Activated naive CD4-positive, alpha-beta T cell treated with anti-CD3 and anti-CD28 coated beads for 36 hours (primary cell): ENCODE measurements around the gene ASAP3. TPM values are rescaled to one million over a fixed set of nuclear protein-coding genes. Genes with fewer than 3 reads are reported as not detected.

Experiments
- CTCF ChIA-PET: fragments of 350-600 bp; sonication (Branson Sonifier 250); formaldehyde crosslinking; loops from one replicate; lab custom pipeline; 2021; ENCODE audit warnings: antibody characterized with exemption; lab: Charles Lee
- DNase-seq: peaks from one replicate; pipeline ENCODE4 v3.0.0-alpha.2; 2020
- H3K27ac Mint-ChIP-seq: one replicate; pipeline ENCODE4 v1.8.0; 2021; ENCODE audit warnings: mild to moderate bottlenecking, mixed read lengths
- H3K27me3 Mint-ChIP-seq: one replicate; pipeline ENCODE4 v1.8.0; 2021; ENCODE audit warnings: low read depth, mixed read lengths
- H3K36me3 Mint-ChIP-seq: one replicate; pipeline ENCODE4 v1.8.0; 2021; ENCODE audit warnings: low read depth, mixed read lengths
- H3K4me1 Mint-ChIP-seq: one replicate; pipeline ENCODE4 v1.8.0; 2021; ENCODE audit warnings: low read depth, mixed read lengths
- H3K4me3 Mint-ChIP-seq: one replicate; pipeline ENCODE4 v1.8.0; 2021; ENCODE audit warnings: mild to moderate bottlenecking, moderate library complexity, mixed read lengths
- H3K9me3 Mint-ChIP-seq: one replicate; pipeline ENCODE4 v1.8.0; 2021; ENCODE audit warnings: mixed read lengths
- intact Hi-C: fragments of 100-400 bp; cut with micrococcal nuclease; formaldehyde crosslinking; loops from one replicate; pipeline ENCODE4 v1.15.1; 2023
- total RNA-seq, 2 experiments: library from RNA; stranded (reverse); gene quantifications; one replicate each; pipeline ENCODE4 v1.2.3, GENCODE V29; 2021

Gene ASAP3
- total RNA-seq, 2 experiments from 2014 or later, result 0.76 to 1.3 TPM

DNA sequence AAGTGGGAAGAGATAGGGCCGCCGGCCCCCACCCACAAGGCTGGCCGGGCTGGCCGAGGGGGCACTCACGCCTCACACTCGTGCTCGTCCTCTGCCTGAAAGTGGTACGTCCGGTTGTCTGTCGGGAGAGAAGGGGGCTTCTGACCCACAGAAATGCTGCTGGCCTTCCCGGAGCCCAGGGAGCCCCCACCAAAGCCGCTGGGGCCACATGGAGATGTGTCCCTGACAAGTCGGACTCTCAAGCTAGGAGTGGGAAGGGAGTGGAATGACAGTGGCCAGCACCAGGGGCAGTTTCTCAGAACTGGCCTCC, 46.7 kb downstream of the ASAP3 start:
- no peaks in the 10 kb centered on the region for H3K4me1 Mint-ChIP-seq
- intact Hi-C loops, result no loop called here
- H3K9me3 Mint-ChIP-seq, result no peaks in the 10 kb centered on the region
- H3K27ac Mint-ChIP-seq, result no peak overlapping the region
- DNase-seq, result no peak
- no peaks in the 10 kb centered on the region for H3K36me3 Mint-ChIP-seq
- CTCF ChIA-PET, result no interaction called here
- no peaks in the 10 kb centered on the region for H3K27me3 Mint-ChIP-seq
- H3K4me3 Mint-ChIP-seq, result no peak overlapping the region

DNA sequence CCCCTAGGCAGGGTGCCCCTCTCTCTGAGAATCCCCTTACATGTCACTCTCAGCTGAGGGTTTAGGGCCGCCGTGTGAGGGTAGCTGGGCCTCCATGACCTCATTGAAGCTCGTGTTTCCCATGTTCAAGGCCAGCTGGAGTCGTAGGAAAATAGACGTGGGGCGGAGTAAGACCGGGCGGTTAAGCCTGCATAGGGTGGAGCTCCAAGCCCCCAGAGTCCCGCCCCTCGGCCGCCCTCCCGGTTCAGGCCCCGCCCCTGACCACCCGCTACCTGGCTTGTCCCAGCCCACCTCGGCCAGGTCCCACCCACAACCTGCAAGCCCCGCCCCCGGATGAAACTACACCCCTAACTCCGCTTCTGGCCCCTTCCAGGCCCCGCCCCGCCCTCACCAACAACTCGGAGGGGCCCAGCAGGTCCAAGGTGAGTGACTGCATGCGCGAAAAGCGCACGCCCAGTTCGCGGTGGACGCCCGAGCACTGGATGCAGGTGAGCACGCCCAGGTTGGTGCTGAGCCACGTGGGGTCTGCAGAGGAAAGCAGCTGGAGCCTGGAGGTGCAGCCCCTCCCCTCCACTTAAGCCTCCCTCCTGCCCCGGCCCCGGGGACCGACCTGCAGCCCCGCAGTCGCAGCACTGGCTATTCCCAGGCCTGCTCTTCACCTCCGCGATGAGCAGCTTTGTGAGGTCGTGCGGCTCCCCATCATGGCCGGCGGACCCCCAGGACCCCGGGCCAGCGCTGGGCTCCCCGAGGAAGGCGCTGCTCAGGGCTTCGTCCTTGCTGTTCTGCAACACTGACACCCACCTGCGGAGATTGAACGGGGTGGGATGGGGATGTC, 47.2 kb downstream of the ASAP3 start:
- Mint-ChIP-seq H3K4me3 (no peak overlapping the region), H3K36me3 (no peaks in the 10 kb centered on the region), H3K9me3 (no peaks in the 10 kb centered on the region), H3K27ac (no peak overlapping the region), H3K27me3 (no peaks in the 10 kb centered on the region), H3K4me1 (no peaks in the 10 kb centered on the region)
- peak; percentile 18 for DNase-seq
- CTCF ChIA-PET, result interaction anchor here (0.7 kb wide), 1 partner anchor 61 kb away, joined by 4 read pairs; no protein-coding TSS in a partner anchor
- intact Hi-C loops, result no loop called here

GRCh38 chr1:23434260-23434775, 49.7 kb downstream of the ASAP3 start:
- Mint-ChIP-seq H3K4me3 (no peak overlapping the region), H3K27me3 (no peaks in the 10 kb centered on the region), H3K4me1 (no peaks in the 10 kb centered on the region), H3K36me3 (no peaks in the 10 kb centered on the region), H3K27ac (no peak overlapping the region), H3K9me3 (no peaks in the 10 kb centered on the region)
- intact Hi-C loops, result no loop called here
- no peak for DNase-seq
- CTCF ChIA-PET, result interaction anchor here (0.9 to 2.0 kb wide), 2 partner anchors 63 to 205 kb away, joined by 3 to 6 read pairs; no protein-coding TSS in a partner anchor

DNA sequence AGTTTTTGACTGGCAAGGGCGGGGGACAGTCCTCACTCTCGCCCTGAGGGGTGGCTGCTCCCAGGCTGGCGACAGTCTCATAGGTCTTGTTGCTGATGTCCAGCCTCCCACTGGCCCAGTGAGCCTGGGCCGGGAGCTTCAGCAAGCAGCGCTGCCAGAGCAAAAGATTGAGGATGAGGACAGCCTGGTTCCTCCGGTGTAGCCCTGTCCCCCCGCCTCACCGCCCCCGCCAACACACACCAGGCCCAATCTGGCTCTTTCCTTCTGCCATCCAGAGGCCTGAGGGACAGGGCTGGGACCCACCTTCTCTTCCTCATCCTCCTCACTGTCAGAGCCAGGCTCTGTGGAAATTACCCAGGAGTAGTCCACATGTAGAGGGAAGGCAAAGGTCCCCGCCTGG, 50.9 kb downstream of the ASAP3 start:
- H3K4me3 Mint-ChIP-seq, result no peak overlapping the region
- H3K27ac Mint-ChIP-seq, result no peak overlapping the region
- no peaks in the 10 kb centered on the region for H3K9me3 Mint-ChIP-seq
- H3K36me3 Mint-ChIP-seq, result no peaks in the 10 kb centered on the region
- no peak for DNase-seq
- intact Hi-C loops, result no loop called here
- H3K27me3 Mint-ChIP-seq, result no peaks in the 10 kb centered on the region
- CTCF ChIA-PET, result interaction anchor here (2.0 kb wide), 1 partner anchor 64 kb away, joined by 6 read pairs; no protein-coding TSS in a partner anchor
- no peaks in the 10 kb centered on the region for H3K4me1 Mint-ChIP-seq

GRCh38 chr1:23431431-23431830, 52.5 kb downstream of the ASAP3 start:
- no peak overlapping the region for H3K27ac Mint-ChIP-seq
- no peaks in the 10 kb centered on the region for H3K27me3 Mint-ChIP-seq
- intact Hi-C loops, result no loop called here
- H3K9me3 Mint-ChIP-seq, result no peaks in the 10 kb centered on the region
- no peaks in the 10 kb centered on the region for H3K4me1 Mint-ChIP-seq
- H3K36me3 Mint-ChIP-seq, result no peaks in the 10 kb centered on the region
- H3K4me3 Mint-ChIP-seq, result no peak overlapping the region
- CTCF ChIA-PET, result no interaction called here
- no peak for DNase-seq

DNA sequence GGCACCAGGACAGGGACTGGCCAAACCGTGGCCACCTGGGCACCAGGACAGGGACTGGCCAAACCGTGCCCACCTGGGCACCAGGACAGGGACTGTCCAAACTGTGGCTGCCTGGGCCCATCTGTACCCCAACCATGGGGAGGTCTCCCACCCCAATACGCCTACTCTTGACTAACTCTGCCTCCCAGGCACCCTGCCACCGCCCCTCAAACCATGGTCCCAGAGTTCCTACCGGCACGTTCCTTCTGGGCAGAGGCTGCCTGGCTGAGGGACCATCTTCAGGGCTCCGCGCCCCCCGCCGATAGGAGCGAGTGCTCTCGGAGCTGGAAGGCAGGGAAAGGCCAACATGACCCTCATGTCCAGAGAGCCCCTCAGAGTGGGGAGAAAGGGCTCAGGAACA, 53.2 kb downstream of the ASAP3 start:
- intact Hi-C loops, result no loop called here
- no peaks in the 10 kb centered on the region for H3K36me3 Mint-ChIP-seq
- DNase-seq, result no peak
- CTCF ChIA-PET, result no interaction called here
- no peaks in the 10 kb centered on the region for H3K9me3 Mint-ChIP-seq
- no peaks in the 10 kb centered on the region for H3K27me3 Mint-ChIP-seq
- no peak overlapping the region for H3K4me3 Mint-ChIP-seq
- H3K27ac Mint-ChIP-seq, result no peak overlapping the region
- no peaks in the 10 kb centered on the region for H3K4me1 Mint-ChIP-seq

GRCh38 chr1:23428136-23428905, 55.7 kb downstream of the ASAP3 start:
- Mint-ChIP-seq H3K27ac (no peak overlapping the region), H3K4me1 (peaks cover 6% of the 10 kb centered on the region), H3K9me3 (no peaks in the 10 kb centered on the region), H3K27me3 (no peaks in the 10 kb centered on the region), H3K4me3 (no peak overlapping the region), H3K36me3 (no peaks in the 10 kb centered on the region)
- intact Hi-C loops, result no loop called here
- CTCF ChIA-PET, result interaction anchor here (1.1 kb wide), 1 partner anchor 25 kb away, joined by 3 read pairs; no protein-coding TSS in a partner anchor
- DNase-seq, result no peak

DNA sequence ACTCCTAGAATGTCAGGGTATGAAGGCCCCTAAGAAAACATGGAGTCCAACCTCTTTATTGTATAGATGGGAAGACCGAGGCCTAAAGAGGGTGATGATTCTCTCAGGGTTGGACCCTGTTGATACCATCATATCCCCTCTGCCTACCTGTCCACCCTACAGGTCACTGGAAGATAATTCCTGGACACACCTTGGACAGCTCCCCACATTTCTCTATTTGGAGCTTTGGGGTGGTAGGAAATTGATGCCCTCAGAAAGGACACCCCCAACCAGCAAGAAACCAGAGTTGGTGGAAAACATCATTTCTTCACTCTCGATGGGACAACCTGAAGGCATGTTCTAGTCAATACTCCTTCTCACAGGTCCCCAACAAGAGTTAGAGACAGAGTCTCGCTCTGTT, 56.4 kb downstream of the ASAP3 start:
- CTCF ChIA-PET, result interaction anchor here (1.1 kb wide), 1 partner anchor 24 kb away, joined by 3 read pairs; no protein-coding TSS in a partner anchor
- Mint-ChIP-seq H3K27ac (no peak overlapping the region), H3K27me3 (no peaks in the 10 kb centered on the region), H3K4me1 (peaks cover 13% of the 10 kb centered on the region), H3K4me3 (no peak overlapping the region), H3K9me3 (no peaks in the 10 kb centered on the region), H3K36me3 (no peaks in the 10 kb centered on the region)
- intact Hi-C loops, result no loop called here
- DNase-seq, result no peak

- no peak overlapping the region for H3K27ac Mint-ChIP-seq
- H3K4me1 Mint-ChIP-seq, result peaks cover 20% of the 10 kb centered on the region
- DNase-seq, result no peak
- H3K27me3 Mint-ChIP-seq, result no peaks in the 10 kb centered on the region
- CTCF ChIA-PET, result no interaction called here
- no peak overlapping the region for H3K4me3 Mint-ChIP-seq
- no peaks in the 10 kb centered on the region for H3K9me3 Mint-ChIP-seq
- H3K36me3 Mint-ChIP-seq, result no peaks in the 10 kb centered on the region
- intact Hi-C loops, result no loop called here
These were observed 57.2 kb downstream of the ASAP3 start for GRCh38 chr1:23426828-23427227.

DNA sequence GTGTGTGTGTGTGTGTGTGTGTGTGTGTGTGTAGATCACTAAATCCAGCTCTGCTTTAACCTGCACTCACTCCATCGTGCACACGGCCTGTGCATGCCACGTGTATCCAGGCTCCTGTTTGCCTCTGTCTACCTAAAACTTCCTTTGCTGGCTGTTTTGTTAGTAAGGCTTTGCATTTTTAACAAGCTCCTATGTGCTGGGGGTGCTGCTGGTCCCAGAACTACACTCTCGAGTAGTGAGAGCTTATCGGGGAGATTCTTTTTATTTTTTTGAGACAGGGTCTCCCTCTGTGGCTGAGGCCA, 58.8 kb downstream of the ASAP3 start:
- H3K27me3 Mint-ChIP-seq, result no peaks in the 10 kb centered on the region
- no peak overlapping the region for H3K27ac Mint-ChIP-seq
- H3K4me3 Mint-ChIP-seq, result peak overlapping the region; percentile 85
- intact Hi-C loops, result no loop called here
- CTCF ChIA-PET, result interaction anchor here (0.6 to 1.7 kb wide), 5 partner anchors 12 to 130 kb away, joined by 3 to 7 read pairs (median 6); no protein-coding TSS in a partner anchor
- no peaks in the 10 kb centered on the region for H3K36me3 Mint-ChIP-seq
- no peak for DNase-seq
- H3K4me1 Mint-ChIP-seq, result peaks cover 21% of the 10 kb centered on the region
- no peaks in the 10 kb centered on the region for H3K9me3 Mint-ChIP-seq

GRCh38 chr1:23424293-23425192, 59.4 kb downstream of the ASAP3 start, which contains the start of gene TCEA3:
TSS of gene TCEA3 (minus strand) at chr1:23424748. CDS start at chr1:23424633, 115 bp downstream.
- Mint-ChIP-seq H3K27me3 (no peaks in the 10 kb centered on the region), H3K4me3 (peak within 1 kb of the TSS; percentile 85), H3K36me3 (no peaks in the 10 kb centered on the region), H3K9me3 (no peaks in the 10 kb centered on the region), H3K27ac (no peak within 1 kb of the TSS), H3K4me1 (peaks cover 21% of the 10 kb centered on the region)
- CTCF ChIA-PET, result interaction anchor here (0.6 to 1.7 kb wide), 6 partner anchors 12 to 531 kb away, joined by 3 to 7 read pairs (median 4); no protein-coding TSS in a partner anchor
- peak; percentile 51 for DNase-seq
- intact Hi-C loops, result loop anchor here (1.0 to 5.0 kb wide), 3 partner anchors 56 to 108 kb away; partner anchors contain the start of genes ASAP3 and E2F2
